SHP77 (cell line): ENCODE data around the gene BACH2.
"Not testable (repeated sequence)": the region's sequence is repeated elsewhere in the genome, so short reads cannot be mapped to it uniquely, and the experiment has no call there.

ENCODE experiments used
- DNase-seq, 2 experiments: peaks; one replicate each; lab custom pipeline; 2025; lab: John Stamatoyannopoulos, UW

Gene BACH2

GRCh38 chr6:90183587-90184333, 112.9 kb downstream of the BACH2 start:
- DNase-seq, result no peak

- DNase-seq, result no peak
These were observed 116.1 kb downstream of the BACH2 start for GRCh38 chr6:90180526-90180925.

- DNase-seq, result no peak
These were observed 117.2 kb downstream of the BACH2 start for GRCh38 chr6:90179190-90180169.

GRCh38 chr6:90178384-90178855, 118.2 kb downstream of the BACH2 start:
- DNase-seq, result no peak

GRCh38 chr6:90177544-90178383, 118.9 kb downstream of the BACH2 start:
- DNase-seq, result no peak

- no peak for DNase-seq
These were observed 120.8 kb downstream of the BACH2 start for GRCh38 chr6:90175627-90176538.

GRCh38 chr6:90173262-90173925, 123.2 kb downstream of the BACH2 start:
- DNase-seq, result no peak

- no peak for DNase-seq
These were observed 126.0 kb downstream of the BACH2 start for GRCh38 chr6:90170601-90171000.

- DNase-seq, result no peak
These were observed 127.3 kb downstream of the BACH2 start for GRCh38 chr6:90169374-90169773.

- DNase-seq, result no peak
These were observed 127.9 kb downstream of the BACH2 start for GRCh38 chr6:90168693-90169131.

GRCh38 chr6:90167514-90168379, 128.9 kb downstream of the BACH2 start:
- DNase-seq, result no peak

GRCh38 chr6:90166155-90166924, 130.3 kb downstream of the BACH2 start:
- DNase-seq, result not testable (repeated sequence)

GRCh38 chr6:90162648-90163387, 133.8 kb downstream of the BACH2 start:
- DNase-seq, result no peak

- no peak for DNase-seq
These were observed 136.6 kb downstream of the BACH2 start for GRCh38 chr6:90160013-90160412.

- no peak for DNase-seq
These were observed 137.2 kb downstream of the BACH2 start for GRCh38 chr6:90159452-90159851.

GRCh38 chr6:90158936-90159335, 137.7 kb downstream of the BACH2 start:
- DNase-seq, result no peak

- DNase-seq, result no peak
These were observed 139.2 kb downstream of the BACH2 start for GRCh38 chr6:90157441-90157840.

GRCh38 chr6:90156861-90157260, 139.8 kb downstream of the BACH2 start:
- DNase-seq, result no peak
